ENCODE results near the gene RAB8A. TPM values are rescaled to one million over a fixed set of nuclear protein-coding genes. Genes with fewer than 3 reads are reported as not detected.

The RAB8A gene
- polyA plus RNA-seq, 1 experiment, result 78.6 TPM

DNA sequence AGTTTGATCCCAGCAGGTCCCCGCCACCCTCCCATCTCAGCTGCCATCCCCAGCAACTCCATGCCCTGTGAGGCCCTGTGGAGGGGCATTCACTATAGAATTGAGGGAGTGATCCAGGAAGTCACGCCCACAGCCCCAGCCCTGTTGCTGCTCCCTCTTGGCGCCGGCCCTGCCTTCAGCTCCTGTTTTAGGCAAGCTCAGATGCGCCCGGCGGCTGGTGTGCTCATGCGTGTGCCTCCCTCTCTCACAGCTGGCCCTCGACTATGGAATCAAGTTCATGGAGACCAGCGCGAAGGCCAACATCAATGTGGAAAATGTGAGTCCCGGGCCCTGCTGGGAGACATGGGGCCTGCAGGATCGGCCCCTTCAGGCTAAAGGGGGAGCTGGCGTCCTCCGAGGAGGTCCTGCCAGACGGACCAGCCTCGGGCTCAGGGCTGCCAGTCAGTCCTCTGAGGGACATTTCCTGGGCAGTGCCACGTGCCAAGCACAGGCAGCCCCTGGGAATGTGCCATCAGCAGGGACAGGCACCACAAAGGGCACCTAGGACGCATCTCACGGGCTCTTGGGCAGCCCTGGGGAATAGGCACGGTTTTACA, 16.2 kb downstream of the RAB8A start:
- ChIA-PET POLR2A (no interaction called here), CTCF (no interaction called here)
- TF ChIP-seq, protein P1, sequence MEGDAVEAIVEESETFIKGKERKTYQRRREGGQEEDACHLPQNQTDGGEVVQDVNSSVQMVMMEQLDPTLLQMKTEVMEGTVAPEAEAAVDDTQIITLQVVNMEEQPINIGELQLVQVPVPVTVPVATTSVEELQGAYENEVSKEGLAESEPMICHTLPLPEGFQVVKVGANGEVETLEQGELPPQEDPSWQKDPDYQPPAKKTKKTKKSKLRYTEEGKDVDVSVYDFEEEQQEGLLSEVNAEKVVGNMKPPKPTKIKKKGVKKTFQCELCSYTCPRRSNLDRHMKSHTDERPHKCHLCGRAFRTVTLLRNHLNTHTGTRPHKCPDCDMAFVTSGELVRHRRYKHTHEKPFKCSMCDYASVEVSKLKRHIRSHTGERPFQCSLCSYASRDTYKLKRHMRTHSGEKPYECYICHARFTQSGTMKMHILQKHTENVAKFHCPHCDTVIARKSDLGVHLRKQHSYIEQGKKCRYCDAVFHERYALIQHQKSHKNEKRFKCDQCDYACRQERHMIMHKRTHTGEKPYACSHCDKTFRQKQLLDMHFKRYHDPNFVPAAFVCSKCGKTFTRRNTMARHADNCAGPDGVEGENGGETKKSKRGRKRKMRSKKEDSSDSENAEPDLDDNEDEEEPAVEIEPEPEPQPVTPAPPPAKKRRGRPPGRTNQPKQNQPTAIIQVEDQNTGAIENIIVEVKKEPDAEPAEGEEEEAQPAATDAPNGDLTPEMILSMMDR (IDR thresholded peaks at IDR 0.05; ENCODE audit: insufficient read depth, low read depth, low read length), result no peak
- no peak overlapping the region for H3K4me3 ChIP-seq (ENCODE audit: low read depth, low read length)
- H3K36me3 ChIP-seq (ENCODE audit: control insufficient read depth, insufficient read depth, low read length), result peaks cover 45% of the 10 kb centered on the region
- DNase-seq (ENCODE audit: low read depth), result no peak
- H3K27me3 ChIP-seq (ENCODE audit: control insufficient read depth, insufficient read depth, low read length), result no peaks in the 10 kb centered on the region

DNA sequence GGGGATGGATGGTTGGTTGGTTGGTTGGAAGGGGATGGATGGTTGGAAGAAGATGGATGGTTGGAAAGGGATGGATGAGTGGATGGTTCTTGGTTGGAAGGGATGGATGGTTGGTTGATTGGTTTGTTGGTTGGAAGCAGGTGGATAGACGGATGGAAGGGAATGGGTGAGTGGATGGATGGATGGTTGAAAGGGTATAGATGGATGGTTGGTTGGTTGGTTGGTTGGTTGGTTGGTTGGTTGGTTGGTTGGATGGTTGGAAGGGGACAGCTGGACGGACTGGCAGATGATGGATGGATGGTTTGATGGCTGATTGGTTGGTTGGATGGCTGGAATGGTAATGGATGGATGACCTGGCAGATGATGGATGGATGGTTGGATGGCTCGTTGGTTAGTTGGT, 20.0 kb downstream of the RAB8A start:
- Histone ChIP-seq H3K27me3 (ENCODE audit: control insufficient read depth, insufficient read depth, low read length) (no peaks in the 10 kb centered on the region), H3K4me3 (ENCODE audit: low read depth, low read length) (no peak overlapping the region), H3K36me3 (ENCODE audit: control insufficient read depth, insufficient read depth, low read length) (peaks cover 36% of the 10 kb centered on the region)
- ChIA-PET CTCF (no interaction called here), POLR2A (no interaction called here)
- no peak for DNase-seq (ENCODE audit: low read depth)
- TF ChIP-seq, protein P1 (IDR thresholded peaks at IDR 0.05; ENCODE audit: insufficient read depth, low read depth, low read length), result no peak

DNA sequence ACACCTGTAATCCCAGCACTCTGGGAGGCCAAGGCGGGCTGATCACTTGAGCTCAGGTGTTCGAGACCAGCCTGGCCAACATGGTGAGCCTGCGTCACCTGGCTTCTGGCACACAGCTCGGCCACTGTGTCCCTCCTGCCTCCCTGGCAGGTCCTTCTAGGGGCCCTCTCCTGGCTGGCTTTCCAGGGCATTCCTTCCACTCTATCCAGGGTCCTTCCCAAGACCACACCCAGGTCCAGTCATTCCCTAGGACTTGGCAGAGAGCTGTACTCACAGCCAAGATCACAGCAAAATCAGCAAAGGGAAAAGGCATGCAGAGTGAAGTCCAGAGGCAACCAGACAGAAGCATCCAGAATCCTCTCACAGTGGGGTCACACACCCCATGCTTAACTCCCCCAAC, 22.1 kb downstream of the RAB8A start:
- ChIA-PET POLR2A (no interaction called here), CTCF (no interaction called here)
- H3K4me3 ChIP-seq (ENCODE audit: low read depth, low read length), result no peak overlapping the region
- H3K27me3 ChIP-seq (ENCODE audit: control insufficient read depth, insufficient read depth, low read length), result no peaks in the 10 kb centered on the region
- H3K36me3 ChIP-seq (ENCODE audit: control insufficient read depth, insufficient read depth, low read length), result peaks cover 17% of the 10 kb centered on the region
- DNase-seq (ENCODE audit: low read depth), result no peak
- TF ChIP-seq, protein P1 (IDR thresholded peaks at IDR 0.05; ENCODE audit: insufficient read depth, low read depth, low read length), result no peak

DNA sequence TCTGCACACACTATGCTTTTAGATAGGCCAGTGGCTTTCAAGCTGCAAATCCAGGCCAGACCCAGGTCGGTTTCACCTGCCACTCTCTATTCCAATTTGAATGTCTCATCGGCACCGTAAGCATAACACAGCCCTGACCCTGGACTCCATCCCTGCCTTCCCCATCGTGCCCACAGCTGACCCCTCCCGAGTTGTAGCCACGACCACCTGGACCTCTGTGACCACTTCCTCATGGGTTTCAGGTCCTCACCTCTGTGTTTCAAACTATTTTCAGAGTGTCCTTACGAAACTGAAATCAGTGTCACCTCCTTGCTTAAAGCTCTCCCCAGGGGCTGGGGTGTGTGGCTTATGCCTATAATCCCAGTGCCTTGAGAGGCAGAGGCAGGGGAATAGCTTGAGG, 22.8 kb downstream of the RAB8A start:
- DNase-seq (ENCODE audit: low read depth), result no peak
- ChIA-PET POLR2A (no interaction called here), CTCF (no interaction called here)
- Histone ChIP-seq H3K4me3 (ENCODE audit: low read depth, low read length) (no peak overlapping the region), H3K36me3 (ENCODE audit: control insufficient read depth, insufficient read depth, low read length) (peaks cover 14% of the 10 kb centered on the region), H3K27me3 (ENCODE audit: control insufficient read depth, insufficient read depth, low read length) (no peaks in the 10 kb centered on the region)
- TF ChIP-seq, protein P1 (IDR thresholded peaks at IDR 0.05; ENCODE audit: insufficient read depth, low read depth, low read length), result no peak

DNA sequence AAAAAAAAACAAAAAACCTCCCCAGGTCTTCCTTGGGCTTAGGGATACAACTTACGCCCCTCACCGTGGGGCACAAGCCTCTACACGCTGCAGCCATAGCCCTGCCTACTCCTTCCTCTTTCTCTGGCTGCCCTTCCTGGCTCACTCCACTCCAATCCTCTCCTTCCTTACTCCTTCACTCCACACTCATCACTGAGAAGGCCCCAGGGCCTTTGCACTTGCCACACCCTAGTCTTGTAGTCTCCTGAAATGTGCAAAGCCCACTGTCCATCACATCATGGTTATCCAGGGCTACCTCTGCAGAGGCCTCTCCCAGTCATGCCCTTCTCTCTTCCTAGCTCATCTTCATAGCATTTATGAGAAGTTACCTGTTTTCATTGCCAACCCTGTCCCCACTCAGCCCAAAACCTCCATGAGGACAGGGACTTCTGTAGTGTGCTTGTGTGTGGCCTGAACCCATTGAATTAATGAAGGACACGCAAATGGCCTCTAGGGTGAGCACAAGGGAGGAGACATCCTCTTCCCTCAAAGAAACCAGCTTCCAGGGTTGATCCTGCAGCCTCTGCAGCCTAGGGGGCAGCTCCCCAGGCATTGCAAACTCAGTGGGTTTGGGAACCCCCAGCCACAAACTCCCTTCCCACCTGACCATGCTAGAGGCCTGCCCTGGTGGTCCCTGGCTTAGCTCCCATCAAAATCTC, 23.9 kb downstream of the RAB8A start:
- ChIA-PET CTCF (interaction anchor here (1.0 kb wide), 1 partner anchor 23 kb away, joined by 3 read pairs; no protein-coding TSS in a partner anchor), POLR2A (no interaction called here)
- no peak overlapping the region for H3K4me3 ChIP-seq (ENCODE audit: low read depth, low read length)
- no peak for DNase-seq (ENCODE audit: low read depth)
- no peaks in the 10 kb centered on the region for H3K27me3 ChIP-seq (ENCODE audit: control insufficient read depth, insufficient read depth, low read length)
- H3K36me3 ChIP-seq (ENCODE audit: control insufficient read depth, insufficient read depth, low read length), result peaks cover 10% of the 10 kb centered on the region
- TF ChIP-seq, protein P1 (IDR thresholded peaks at IDR 0.05; ENCODE audit: insufficient read depth, low read depth, low read length), result no peak

Data from BJ (cell line).